GM19239 (cell line): Measurements from ENCODE around the gene ATXN2.
"Not testable (repeated sequence)": the region's sequence is repeated elsewhere in the genome, so short reads cannot be mapped to it uniquely, and the experiment has no call there.

ENCODE experiments used
- DNase-seq: peaks from one replicate; pipeline ENCODE4 v3.0.0; 2011; ENCODE audit warnings: low spot score; ENCODE audit not compliant: insufficient read length
- FAIRE-seq: peaks from 2 replicates; lab custom pipeline; 2011; peaks lifted over from hg19 to GRCh38; lab: Jason Lieb, UNC

Gene ATXN2

GRCh38 chr12:111598637-111599452 is at the start of gene ATXN2:
TSS of gene ATXN2 (minus strand) at chr12:111599315. CDS start at chr12:111599034, 281 bp downstream.
- FAIRE-seq (no peak), DNase-seq (peak; percentile 86)

GRCh38 chr12:111645433-111645832 is 46.3 kb upstream of the ATXN2 start:
- FAIRE-seq: no peak

GRCh38 chr12:111643427-111643826 is 44.3 kb upstream of the ATXN2 start:
- FAIRE-seq (no peak), DNase-seq (no peak)

More at GRCh38 chr12:111645433-111645832, 46.3 kb upstream of the ATXN2 start:
- DNase-seq: no peak

- no peak for DNase-seq
- FAIRE-seq: no peak
Measured at GRCh38 chr12:111642681-111643426, 43.7 kb upstream of the ATXN2 start.

GRCh38 chr12:111640506-111640905 is 41.4 kb upstream of the ATXN2 start:
- FAIRE-seq (no peak), DNase-seq (no peak)

GRCh38 chr12:111638556-111638955 is 39.4 kb upstream of the ATXN2 start:
- no peak for FAIRE-seq
- no peak for DNase-seq

- no peak for FAIRE-seq
- no peak for DNase-seq
Measured at GRCh38 chr12:111636209-111636945, 37.3 kb upstream of the ATXN2 start.

- no peak for DNase-seq
- FAIRE-seq: no peak
Measured at GRCh38 chr12:111635524-111635923, 36.4 kb upstream of the ATXN2 start.

- DNase-seq (no peak), FAIRE-seq (no peak)
Measured at GRCh38 chr12:111628505-111629260, 29.6 kb upstream of the ATXN2 start.

GRCh38 chr12:111626230-111626629 is 27.1 kb upstream of the ATXN2 start:
- FAIRE-seq (no peak), DNase-seq (no peak)

GRCh38 chr12:111624540-111624939 is 25.4 kb upstream of the ATXN2 start:
- no peak for FAIRE-seq
- no peak for DNase-seq

GRCh38 chr12:111617841-111618240 is 18.7 kb upstream of the ATXN2 start:
- not testable (repeated sequence) for DNase-seq, FAIRE-seq

- FAIRE-seq (no peak), DNase-seq (no peak)
Measured at GRCh38 chr12:111616177-111616623, 17.1 kb upstream of the ATXN2 start.

- no peak for FAIRE-seq
- DNase-seq: no peak
Measured at GRCh38 chr12:111607239-111607638, 8.1 kb upstream of the ATXN2 start.

GRCh38 chr12:111606767-111607230 is 7.7 kb upstream of the ATXN2 start:
- FAIRE-seq: no peak

GRCh38 chr12:111605911-111606766 is 7.0 kb upstream of the ATXN2 start:
- DNase-seq (no peak), FAIRE-seq (no peak)

More at GRCh38 chr12:111606767-111607230, 7.7 kb upstream of the ATXN2 start:
- no peak for DNase-seq

- DNase-seq, FAIRE-seq: not testable (repeated sequence)
Measured at GRCh38 chr12:111602857-111603256, 3.7 kb upstream of the ATXN2 start.

- FAIRE-seq: no peak
Measured at GRCh38 chr12:111602348-111602747, 3.2 kb upstream of the ATXN2 start.

GRCh38 chr12:111600986-111601385 is 1.9 kb upstream of the ATXN2 start:
- not testable (repeated sequence) for DNase-seq, FAIRE-seq

More at GRCh38 chr12:111602348-111602747, 3.2 kb upstream of the ATXN2 start:
- DNase-seq: no peak
